HUES64 (cell line): ENCODE results near the gene BBS9.

Experiments used
- H3K27ac ChIP-seq: 2 replicates; pipeline ENCODE4 v1.7.0; 2013; ENCODE audit warnings: low read depth, low read length, inconsistent platforms
- H3K27me3 ChIP-seq: 2 replicates; pipeline ENCODE4 v1.6.1; 2013; ENCODE audit warnings: mild to moderate bottlenecking, low read length; ENCODE audit not compliant: insufficient read depth
- H3K36me3 ChIP-seq: 2 replicates; pipeline ENCODE4 v1.6.1; 2013; ENCODE audit warnings: mild to moderate bottlenecking, low read length; ENCODE audit not compliant: insufficient read depth
- H3K4me1 ChIP-seq: 2 replicates; pipeline ENCODE4 v1.6.1; 2013; ENCODE audit warnings: mild to moderate bottlenecking, low read length, moderate library complexity; ENCODE audit not compliant: insufficient read depth
- H3K4me3 ChIP-seq: 2 replicates; pipeline ENCODE4 v1.5.1; 2013; ENCODE audit warnings: mild to moderate bottlenecking, low read length, moderate library complexity
- H3K9ac ChIP-seq: 2 replicates; pipeline ENCODE4 v1.6.1; 2013; ENCODE audit warnings: mild to moderate bottlenecking, low read depth, low read length
- H3K9me3 ChIP-seq: 2 replicates; pipeline ENCODE4 v1.6.1; 2013; ENCODE audit warnings: low read depth, low read length; ENCODE audit not compliant: insufficient read depth
- WGBS: fragments of 150-250, 120-280 bp; methylation state at CpG from one replicate; pipeline ENCODE4 v1.1.7; 2013; ENCODE audit warnings: missing lambda C conversion rate; 5-methylcytosine and 5-hydroxymethylcytosine counted together

Gene BBS9

DNA sequence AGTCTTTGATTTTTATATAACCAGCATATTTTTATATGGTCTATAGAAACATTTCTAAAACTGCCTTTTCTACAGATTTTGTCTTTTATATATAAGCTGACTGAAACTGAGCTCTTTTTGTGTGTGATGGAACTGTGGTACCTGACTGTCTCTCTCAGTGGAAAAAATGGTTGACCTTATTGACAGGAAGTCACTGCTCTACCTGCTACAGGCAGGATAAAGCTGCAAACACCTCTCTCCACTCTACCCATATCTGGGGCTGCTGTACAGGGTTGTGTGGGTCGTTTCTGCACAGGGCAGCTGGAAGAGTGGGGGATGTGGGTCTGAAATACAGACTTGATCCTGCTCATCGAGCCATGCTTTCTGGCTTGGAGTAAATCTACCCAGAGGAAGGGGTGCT is 48.5 kb downstream of the BBS9 start:
- Histone ChIP-seq H3K27ac (no peak overlapping the region), H3K4me1 (no peaks in the 10 kb centered on the region), H3K36me3 (no peaks in the 10 kb centered on the region), H3K9me3 (0 out of 2 replicates have a peak, but pooled peaks cover 4% of the 10 kb centered on the region), H3K9ac (no peak overlapping the region), H3K27me3 (no peaks in the 10 kb centered on the region), H3K4me3 (no peak overlapping the region)
- WGBS: 88% methylated on average over 2 of the region's 2 CpGs

DNA sequence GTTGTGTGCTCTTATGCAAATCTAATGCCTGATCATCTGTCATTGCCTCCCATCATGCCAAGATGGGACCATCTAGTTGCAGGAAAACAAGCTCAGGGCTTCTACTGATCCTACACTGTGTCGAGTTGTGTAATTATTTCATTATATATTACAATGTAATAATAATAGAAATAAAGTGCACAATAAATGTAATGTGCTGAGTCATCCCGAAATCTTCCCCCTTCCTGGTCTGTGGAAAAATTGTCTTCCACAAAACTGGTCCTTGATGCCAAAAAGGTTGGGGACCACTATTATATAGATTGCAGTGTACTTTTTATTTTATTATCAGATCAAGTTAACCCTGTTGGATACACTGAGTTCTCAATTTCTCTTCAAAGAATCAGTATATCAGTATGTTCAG is 50.2 kb downstream of the BBS9 start:
- Histone ChIP-seq H3K4me1 (no peaks in the 10 kb centered on the region), H3K4me3 (no peak overlapping the region), H3K27ac (no peak overlapping the region), H3K36me3 (no peaks in the 10 kb centered on the region), H3K9ac (no peak overlapping the region), H3K27me3 (no peaks in the 10 kb centered on the region), H3K9me3 (0 out of 2 replicates have a peak, but pooled peaks cover 4% of the 10 kb centered on the region)
- no CpG with 5 or more reads among the region's 2 CpGs for WGBS

DNA sequence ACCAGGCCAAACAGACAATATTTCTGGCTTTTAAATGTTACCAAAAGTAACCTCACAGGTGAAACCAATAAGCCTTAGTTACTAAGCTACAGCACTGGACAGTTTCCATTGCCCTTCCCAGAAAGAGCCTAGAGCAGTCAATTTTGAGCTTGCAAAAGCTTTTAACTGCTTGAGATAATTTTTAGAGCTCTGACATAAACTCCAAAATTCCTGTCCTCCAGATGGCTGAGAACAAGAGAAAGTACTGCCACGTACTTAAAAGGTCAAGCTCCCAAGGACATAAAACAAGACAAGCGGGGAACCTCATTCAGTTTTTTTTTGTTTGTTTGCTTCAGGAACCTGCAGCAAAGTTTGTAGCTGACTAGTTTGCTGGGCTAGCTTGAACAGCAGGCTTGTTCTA is 54.1 kb downstream of the BBS9 start:
- Histone ChIP-seq H3K36me3 (no peaks in the 10 kb centered on the region), H3K9me3 (0 out of 2 replicates have a peak, but pooled peaks cover 4% of the 10 kb centered on the region), H3K9ac (no peak overlapping the region), H3K4me1 (peaks cover 8% of the 10 kb centered on the region), H3K27ac (no peak overlapping the region), H3K27me3 (no peaks in the 10 kb centered on the region), H3K4me3 (no peak overlapping the region)
- WGBS: 92% methylated on average over 2 of the region's 2 CpGs

DNA sequence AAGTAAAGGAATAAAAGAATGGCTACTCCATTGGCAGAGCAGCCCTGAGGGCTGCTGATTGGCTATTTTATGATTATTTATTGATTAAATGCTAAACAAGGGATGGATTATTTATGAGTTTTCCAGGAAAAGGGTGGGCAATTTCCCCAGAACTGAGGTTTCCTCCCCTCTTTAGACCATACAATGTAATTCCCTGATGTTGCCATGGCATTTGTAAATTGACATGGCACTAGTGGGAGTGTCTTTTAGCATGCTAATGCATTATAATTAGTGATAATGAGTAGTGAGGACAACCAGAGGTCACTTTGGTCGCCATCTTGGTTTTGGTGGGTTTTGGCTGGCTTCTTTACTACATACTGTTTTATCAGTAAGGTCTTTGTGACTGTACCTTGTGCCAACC is 55.5 kb downstream of the BBS9 start:
- H3K9me3 ChIP-seq: 0 out of 2 replicates have a peak, but pooled peaks cover 4% of the 10 kb centered on the region
- no peak overlapping the region for H3K9ac ChIP-seq
- H3K4me3 ChIP-seq: no peak overlapping the region
- peaks cover 8% of the 10 kb centered on the region for H3K4me1 ChIP-seq
- 82% methylated on average over 1 of the region's 1 CpG for WGBS
- no peaks in the 10 kb centered on the region for H3K27me3 ChIP-seq
- H3K27ac ChIP-seq: no peak overlapping the region
- no peaks in the 10 kb centered on the region for H3K36me3 ChIP-seq

DNA sequence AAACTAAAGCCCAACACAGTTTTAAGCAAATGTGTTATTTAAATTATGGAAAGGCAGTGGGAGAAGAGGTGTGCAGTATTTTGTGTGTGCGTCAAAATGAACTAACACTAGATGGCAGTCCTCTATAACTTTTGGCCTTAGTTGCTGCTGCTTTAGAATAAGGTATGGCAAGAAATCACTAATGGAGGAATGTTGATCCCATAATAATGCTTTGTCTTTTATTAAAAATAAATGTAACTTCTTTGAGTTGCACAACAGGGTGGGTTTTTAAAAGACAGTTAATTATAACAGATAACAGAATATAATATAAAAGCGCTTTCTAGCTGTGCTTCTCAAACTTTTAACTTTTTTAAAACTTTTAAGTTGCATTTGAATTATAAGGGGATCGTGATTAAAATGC is 56.4 kb downstream of the BBS9 start:
- H3K27me3 ChIP-seq: no peaks in the 10 kb centered on the region
- H3K4me1 ChIP-seq: peaks cover 8% of the 10 kb centered on the region
- WGBS: 58% methylated on average over 3 of the region's 3 CpGs
- H3K9ac ChIP-seq: no peak overlapping the region
- no peaks in the 10 kb centered on the region for H3K36me3 ChIP-seq
- 0 out of 2 replicates have a peak, but pooled peaks cover 2% of the 10 kb centered on the region for H3K9me3 ChIP-seq
- H3K27ac ChIP-seq: no peak overlapping the region
- 0 out of 2 replicates have a peak overlapping the region, but pooled peaks have one; percentile 4 for H3K4me3 ChIP-seq

DNA sequence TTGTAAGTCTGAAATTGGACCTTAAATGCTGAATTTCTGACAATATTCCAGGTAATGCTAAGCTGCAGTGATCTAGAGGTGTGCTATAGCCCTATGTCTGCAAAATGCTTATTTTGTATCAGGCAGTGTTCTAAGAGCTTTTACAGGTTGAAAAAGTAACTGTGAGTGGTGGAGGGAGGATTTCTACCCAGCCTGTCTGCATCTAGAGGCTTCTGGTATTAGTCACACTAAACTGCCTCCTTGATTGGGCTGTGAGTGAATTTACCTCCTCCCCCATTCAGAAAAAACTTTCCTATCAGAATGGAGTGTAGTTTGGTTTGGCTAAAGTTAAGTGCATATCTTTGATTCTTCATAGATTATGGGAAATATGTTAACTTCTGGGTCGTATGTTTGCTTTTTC is 56.8 kb downstream of the BBS9 start:
- no peaks in the 10 kb centered on the region for H3K27me3 ChIP-seq
- peaks cover 10% of the 10 kb centered on the region for H3K4me1 ChIP-seq
- H3K9me3 ChIP-seq: no peaks in the 10 kb centered on the region
- 0 out of 2 replicates have a peak overlapping the region, but pooled peaks have one; percentile 4 for H3K4me3 ChIP-seq
- H3K27ac ChIP-seq: no peak overlapping the region
- H3K9ac ChIP-seq: no peak overlapping the region
- H3K36me3 ChIP-seq: no peaks in the 10 kb centered on the region
- 89% methylated on average over 1 of the region's 1 CpG for WGBS

DNA sequence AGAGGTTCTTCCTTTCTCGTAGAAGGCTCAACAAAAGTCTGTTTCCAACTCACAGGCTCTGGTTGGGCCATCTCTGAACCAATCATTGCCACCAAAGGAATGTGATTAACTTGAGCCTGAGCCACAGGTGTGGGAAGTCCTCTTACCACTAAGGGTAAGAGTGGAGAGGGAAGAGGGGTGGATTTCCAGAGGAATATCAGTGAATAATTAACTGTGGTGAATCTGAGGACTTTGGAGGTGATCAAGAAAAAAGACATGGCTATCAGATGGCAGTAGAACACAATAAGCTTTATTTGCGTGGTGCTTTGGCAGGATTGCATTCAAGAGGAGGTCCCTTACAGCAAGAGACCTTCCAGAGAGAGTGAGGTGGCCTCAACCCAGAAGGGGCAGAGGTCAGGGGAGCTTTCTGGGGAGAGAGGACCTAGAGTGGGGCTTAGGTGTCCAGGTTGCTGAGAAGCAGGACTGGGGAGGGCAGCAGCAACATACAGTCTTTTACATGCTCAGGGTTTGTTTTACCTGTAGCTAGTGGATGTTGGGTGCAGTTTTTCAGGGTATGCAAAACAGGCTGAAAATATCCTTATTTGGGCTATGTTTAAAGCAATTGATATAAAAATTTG is 61.4 kb downstream of the BBS9 start:
- Histone ChIP-seq H3K27ac (no peak overlapping the region), H3K9me3 (no peaks in the 10 kb centered on the region), H3K4me3 (no peak overlapping the region), H3K9ac (no peak overlapping the region), H3K36me3 (no peaks in the 10 kb centered on the region), H3K27me3 (no peaks in the 10 kb centered on the region), H3K4me1 (peaks cover 14% of the 10 kb centered on the region)
- 93% methylated on average over 2 of the region's 2 CpGs for WGBS

DNA sequence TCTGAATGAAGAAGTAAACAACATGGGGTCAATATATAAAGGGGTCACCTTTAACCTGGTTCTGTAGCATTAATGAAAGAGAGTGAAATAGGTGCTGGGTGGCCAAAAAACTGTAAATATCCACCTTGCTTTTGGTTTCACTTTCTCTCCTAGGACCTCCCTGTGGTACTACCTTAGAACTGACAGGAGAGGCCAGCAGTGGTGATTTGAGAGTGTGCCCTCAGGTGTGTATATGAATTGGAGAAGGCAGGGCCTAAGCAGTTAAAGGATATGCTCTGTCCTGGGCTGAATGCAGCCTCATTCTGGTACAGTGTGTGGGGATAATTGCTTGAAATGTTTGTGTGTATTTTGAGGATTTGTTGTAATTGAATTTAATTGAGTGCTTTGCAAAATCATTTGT is 62.0 kb downstream of the BBS9 start:
- Histone ChIP-seq H3K9ac (no peak overlapping the region), H3K9me3 (no peaks in the 10 kb centered on the region), H3K36me3 (no peaks in the 10 kb centered on the region), H3K27ac (no peak overlapping the region), H3K4me3 (no peak overlapping the region), H3K4me1 (peaks cover 9% of the 10 kb centered on the region; the same call in 1 of the 2 replicates), H3K27me3 (no peaks in the 10 kb centered on the region)

DNA sequence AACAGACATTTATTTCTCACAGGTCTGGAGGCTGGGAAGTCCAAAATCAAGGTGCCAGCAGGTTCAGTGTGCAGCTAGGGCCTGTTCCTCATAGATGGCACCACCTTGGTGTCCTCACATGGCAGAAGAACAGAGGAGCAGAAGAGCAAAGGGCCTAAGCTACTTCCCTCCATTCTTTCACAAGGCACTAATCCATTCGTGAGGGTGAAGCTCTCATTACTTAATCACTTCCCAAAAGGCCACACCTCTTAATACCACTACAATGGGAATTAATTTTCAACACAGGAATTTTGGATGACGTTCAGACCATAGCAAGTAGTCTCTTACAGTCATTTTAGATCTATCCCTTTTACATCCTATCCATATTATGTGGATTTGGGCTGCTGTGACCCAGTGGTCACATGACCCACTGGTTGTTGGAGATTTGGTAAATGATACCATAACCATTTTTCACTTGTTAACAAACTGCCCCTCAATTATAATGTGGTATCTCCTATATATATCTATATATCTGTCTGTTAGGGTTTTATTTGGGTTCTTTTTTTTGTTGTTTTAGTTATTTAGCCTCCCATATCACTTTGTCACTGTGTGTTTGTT is 63.4 kb downstream of the BBS9 start:
- no peak overlapping the region for H3K4me3 ChIP-seq
- no peaks in the 10 kb centered on the region for H3K36me3 ChIP-seq
- H3K4me1 ChIP-seq: 0 out of 2 replicates have a peak, but pooled peaks cover 6% of the 10 kb centered on the region
- no peaks in the 10 kb centered on the region for H3K27me3 ChIP-seq
- WGBS: 86% methylated on average over 2 of the region's 2 CpGs
- no peak overlapping the region for H3K27ac ChIP-seq
- H3K9me3 ChIP-seq: no peaks in the 10 kb centered on the region
- no peak overlapping the region for H3K9ac ChIP-seq

DNA sequence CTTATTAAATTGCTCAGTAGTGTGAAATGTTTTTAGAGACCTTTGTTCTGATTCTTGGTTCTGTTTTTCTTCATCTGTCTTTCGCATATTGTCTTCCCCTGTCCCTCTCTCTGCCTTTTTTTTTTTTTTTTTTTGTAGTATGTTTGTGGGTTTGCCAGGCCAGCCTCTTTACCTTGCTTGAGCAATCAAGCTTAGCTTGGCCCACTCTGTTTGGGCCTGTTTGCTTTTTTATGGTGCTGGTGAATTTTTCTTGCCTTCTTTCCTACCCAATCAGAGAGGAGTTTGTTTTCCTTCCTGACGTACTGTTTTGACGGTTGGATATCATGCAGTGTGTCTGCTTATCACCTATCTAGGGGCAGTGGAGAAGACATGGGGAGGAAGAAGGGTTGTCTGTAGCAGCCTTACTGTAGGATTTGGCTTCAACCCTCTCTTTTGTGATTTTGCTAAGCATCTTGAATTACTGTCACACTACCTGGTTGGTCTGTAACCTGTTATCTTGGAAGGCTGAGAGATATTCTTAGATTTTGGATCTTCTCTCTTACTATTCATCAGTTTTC is 64.0 kb downstream of the BBS9 start:
- H3K4me1 ChIP-seq: 0 out of 2 replicates have a peak, but pooled peaks cover 6% of the 10 kb centered on the region
- WGBS: 96% methylated on average over 3 of the region's 3 CpGs
- no peaks in the 10 kb centered on the region for H3K9me3 ChIP-seq
- H3K9ac ChIP-seq: no peak overlapping the region
- no peaks in the 10 kb centered on the region for H3K27me3 ChIP-seq
- H3K4me3 ChIP-seq: no peak overlapping the region
- H3K36me3 ChIP-seq: no peaks in the 10 kb centered on the region
- H3K27ac ChIP-seq: no peak overlapping the region

DNA sequence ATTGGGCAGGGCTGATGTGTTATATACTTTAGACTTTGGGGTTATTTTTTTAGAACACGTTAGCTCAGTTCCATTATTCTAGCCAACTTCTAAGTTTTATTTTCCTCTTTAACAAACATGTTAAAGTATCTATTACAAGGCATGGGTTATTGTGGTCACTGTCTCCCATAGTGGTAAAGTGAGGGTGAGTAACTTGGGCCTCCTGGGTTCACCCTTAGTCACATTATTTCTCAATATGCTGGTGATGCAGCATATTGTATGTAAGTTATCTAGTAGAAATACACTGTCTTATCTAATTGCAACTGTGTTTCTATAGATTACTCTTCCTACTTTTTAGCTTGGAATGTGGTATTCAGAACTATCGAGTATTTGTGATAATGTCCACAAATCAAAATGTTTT is 65.9 kb downstream of the BBS9 start:
- 0 out of 2 replicates have a peak, but pooled peaks cover 6% of the 10 kb centered on the region for H3K4me1 ChIP-seq
- no peak overlapping the region for H3K4me3 ChIP-seq
- H3K27me3 ChIP-seq: no peaks in the 10 kb centered on the region
- H3K27ac ChIP-seq: no peak overlapping the region
- H3K36me3 ChIP-seq: no peaks in the 10 kb centered on the region
- H3K9ac ChIP-seq: no peak overlapping the region
- WGBS: no CpG with 5 or more reads among the region's 2 CpGs
- H3K9me3 ChIP-seq: no peaks in the 10 kb centered on the region
